Putamen (tissue), 1 donor: Measurements from ENCODE around the gene FOSL2.

Experiments
- DNase-seq: peaks from one replicate; pipeline ENCODE4 v3.0.0-alpha.2; 2016; ENCODE audit warnings: low spot score

Gene FOSL2

GRCh38 chr2:28432362-28432761, 39.7 kb downstream of the FOSL2 start:
- no peak for DNase-seq

- no peak for DNase-seq
Measured at GRCh38 chr2:28433215-28433614, 40.6 kb downstream of the FOSL2 start.

GRCh38 chr2:28433935-28434599, 41.4 kb downstream of the FOSL2 start:
- no peak for DNase-seq

- no peak for DNase-seq
Measured at GRCh38 chr2:28434600-28434989, 41.9 kb downstream of the FOSL2 start.

GRCh38 chr2:28435241-28435640, 42.6 kb downstream of the FOSL2 start:
- DNase-seq, result no peak

GRCh38 chr2:28435814-28436351, 43.2 kb downstream of the FOSL2 start:
- DNase-seq, result no peak

- no peak for DNase-seq
Measured at GRCh38 chr2:28436525-28437051, 43.9 kb downstream of the FOSL2 start.

- DNase-seq, result no peak
Measured at GRCh38 chr2:28437149-28437835, 44.6 kb downstream of the FOSL2 start.

GRCh38 chr2:28437918-28438317, 45.3 kb downstream of the FOSL2 start:
- DNase-seq, result no peak

- no peak for DNase-seq
Measured at GRCh38 chr2:28438532-28439063, 45.9 kb downstream of the FOSL2 start.

GRCh38 chr2:28439127-28439526, 46.5 kb downstream of the FOSL2 start:
- DNase-seq, result no peak

- no peak for DNase-seq
Measured at GRCh38 chr2:28439763-28440162, 47.1 kb downstream of the FOSL2 start.

- no peak for DNase-seq
Measured at GRCh38 chr2:28442328-28442727, 49.7 kb downstream of the FOSL2 start.

GRCh38 chr2:28444956-28445355, 52.3 kb downstream of the FOSL2 start:
- DNase-seq, result no peak

- peak; percentile 69 for DNase-seq
Measured at GRCh38 chr2:28445448-28446258, 53.0 kb downstream of the FOSL2 start.

- no peak for DNase-seq
Measured at GRCh38 chr2:28446531-28446930, 53.9 kb downstream of the FOSL2 start.

- no peak for DNase-seq
Measured at GRCh38 chr2:28447086-28447485, 54.4 kb downstream of the FOSL2 start.

- DNase-seq, result no peak
Measured at GRCh38 chr2:28447943-28448792, 55.5 kb downstream of the FOSL2 start.

- no peak for DNase-seq
Measured at GRCh38 chr2:28448793-28449100, 56.1 kb downstream of the FOSL2 start.

GRCh38 chr2:28449126-28449487, 56.4 kb downstream of the FOSL2 start:
- DNase-seq, result no peak
